DND-41 (cell line): ENCODE data around the gene KRTAP2-4.

Experiments
- ATAC-seq: fragments of 200-7000 bp; cut with Tn5 transposase; 3 replicates; pipeline ENCODE4 v1.9.1; 2021; ENCODE audit warnings: low read depth; ENCODE audit not compliant: insufficient read depth
- DNase-seq: peaks from one replicate; pipeline ENCODE4 v3.0.0-alpha.2; 2020
- H2AFZ ChIP-seq: 2 replicates; pipeline ENCODE4 v1.6.0; 2012; ENCODE audit warnings: low read depth, low read length
- H3K27ac ChIP-seq: 2 replicates; pipeline ENCODE4 v1.5.1; 2012; ENCODE audit warnings: low read length, inconsistent platforms
- H3K27me3 ChIP-seq: fragments of 200-600 bp; sonication (generic); 2 replicates; pipeline ENCODE4 v1.6.0; 2012; ENCODE audit warnings: low read length, mild to moderate bottlenecking, inconsistent platforms; ENCODE audit not compliant: insufficient read depth, poor library complexity
- H3K36me3 ChIP-seq: 2 replicates; pipeline ENCODE4 v1.5.1; 2012; ENCODE audit warnings: low read length, inconsistent platforms; ENCODE audit not compliant: insufficient read depth
- H3K4me1 ChIP-seq: 2 replicates; pipeline ENCODE4 v1.5.1; 2012; ENCODE audit warnings: mild to moderate bottlenecking, low read length; ENCODE audit not compliant: insufficient read depth
- H3K4me2 ChIP-seq: 2 replicates; pipeline ENCODE4 v1.6.0; 2012; ENCODE audit warnings: mild to moderate bottlenecking, moderate library complexity, low read length, inconsistent platforms; ENCODE audit not compliant: insufficient read depth
- H3K4me3 ChIP-seq, 2 experiments: fragments of 200-600 bp in 1 of 2; shearing (Covaris generic) in 1 of 2; 2 replicates each; pipeline ENCODE4 v1.5.1; 2012 to 2016; ENCODE audit warnings: inconsistent platforms in 2 of 2, low read length in 2 of 2, mild to moderate bottlenecking in 2 of 2, low read depth in 1 of 2, moderate library complexity in 1 of 2
- H3K79me2 ChIP-seq: 2 replicates; pipeline ENCODE4 v1.6.0; 2012; ENCODE audit warnings: low read length, inconsistent platforms; ENCODE audit not compliant: insufficient read depth
- H3K9ac ChIP-seq: 2 replicates; pipeline ENCODE4 v1.6.0; 2012; ENCODE audit warnings: low read depth, mild to moderate bottlenecking, inconsistent platforms, low read length, moderate library complexity
- H3K9me3 ChIP-seq: 2 replicates; pipeline ENCODE4 v1.5.1; 2012; ENCODE audit warnings: low read length, moderate library complexity, mild to moderate bottlenecking, inconsistent platforms; ENCODE audit not compliant: insufficient read depth, severe bottlenecking
- H4K20me1 ChIP-seq: 2 replicates; pipeline ENCODE4 v1.6.0; 2012; ENCODE audit warnings: low read length; ENCODE audit not compliant: insufficient read depth
- EZH2 ChIP-seq: IDR thresholded peaks from 3 replicates; pipeline ENCODE4 v1.6.1; 2012; ENCODE audit warnings: borderline replicate concordance, low read depth, mild to moderate bottlenecking, moderate library complexity, low read length, inconsistent platforms; ENCODE audit not compliant: severe bottlenecking
- TF ChIP-seq, protein P1 (sequence below): IDR thresholded peaks from 2 replicates; pipeline ENCODE4 v1.5.1; 2012; ENCODE audit warnings: borderline replicate concordance, low read length, moderate library complexity, mild to moderate bottlenecking; ENCODE audit not compliant: poor library complexity, severe bottlenecking; ENCODE audit errors: extremely low read depth

Gene KRTAP2-4

DNA sequence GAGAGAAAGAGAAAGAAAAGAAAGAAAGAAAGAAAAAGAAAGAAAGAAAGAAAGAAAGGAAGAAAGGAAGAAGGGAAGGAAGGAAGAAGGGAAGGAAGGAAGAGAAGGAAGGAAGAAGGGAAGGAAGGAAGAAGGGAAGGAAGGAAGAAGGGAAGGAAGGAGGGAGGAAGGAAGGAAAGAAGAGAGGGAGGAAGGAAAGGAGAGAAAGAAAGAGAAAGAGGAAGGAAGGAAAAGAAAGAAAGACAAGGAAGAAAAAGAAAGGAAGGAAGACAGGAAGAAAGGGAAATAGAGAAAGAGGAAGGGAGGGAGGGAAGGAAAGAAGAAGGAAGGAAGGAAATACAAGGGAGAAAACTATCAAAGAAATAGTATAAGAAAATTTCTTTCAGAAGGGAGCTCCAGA is 11.1 kb upstream of the KRTAP2-4 start:
- H4K20me1 ChIP-seq, result no peaks in the 10 kb centered on the region
- no peaks in the 10 kb centered on the region for H3K36me3 ChIP-seq
- DNase-seq (no peak), ATAC-seq (no peak)
- H3K4me2 ChIP-seq, result no peak overlapping the region
- no peaks in the 10 kb centered on the region for H3K9me3 ChIP-seq
- no peak overlapping the region for H3K4me3 ChIP-seq
- H3K79me2 ChIP-seq, result no peaks in the 10 kb centered on the region
- no peak overlapping the region for H3K9ac ChIP-seq
- no peak overlapping the region for H3K27ac ChIP-seq
- TF ChIP-seq, protein P1, sequence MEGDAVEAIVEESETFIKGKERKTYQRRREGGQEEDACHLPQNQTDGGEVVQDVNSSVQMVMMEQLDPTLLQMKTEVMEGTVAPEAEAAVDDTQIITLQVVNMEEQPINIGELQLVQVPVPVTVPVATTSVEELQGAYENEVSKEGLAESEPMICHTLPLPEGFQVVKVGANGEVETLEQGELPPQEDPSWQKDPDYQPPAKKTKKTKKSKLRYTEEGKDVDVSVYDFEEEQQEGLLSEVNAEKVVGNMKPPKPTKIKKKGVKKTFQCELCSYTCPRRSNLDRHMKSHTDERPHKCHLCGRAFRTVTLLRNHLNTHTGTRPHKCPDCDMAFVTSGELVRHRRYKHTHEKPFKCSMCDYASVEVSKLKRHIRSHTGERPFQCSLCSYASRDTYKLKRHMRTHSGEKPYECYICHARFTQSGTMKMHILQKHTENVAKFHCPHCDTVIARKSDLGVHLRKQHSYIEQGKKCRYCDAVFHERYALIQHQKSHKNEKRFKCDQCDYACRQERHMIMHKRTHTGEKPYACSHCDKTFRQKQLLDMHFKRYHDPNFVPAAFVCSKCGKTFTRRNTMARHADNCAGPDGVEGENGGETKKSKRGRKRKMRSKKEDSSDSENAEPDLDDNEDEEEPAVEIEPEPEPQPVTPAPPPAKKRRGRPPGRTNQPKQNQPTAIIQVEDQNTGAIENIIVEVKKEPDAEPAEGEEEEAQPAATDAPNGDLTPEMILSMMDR, result no peak
- no peak for TF ChIP-seq EZH2
- peaks cover 8% of the 10 kb centered on the region for H3K27me3 ChIP-seq
- no peak overlapping the region for H2AFZ ChIP-seq
- no peaks in the 10 kb centered on the region for H3K4me1 ChIP-seq

DNA sequence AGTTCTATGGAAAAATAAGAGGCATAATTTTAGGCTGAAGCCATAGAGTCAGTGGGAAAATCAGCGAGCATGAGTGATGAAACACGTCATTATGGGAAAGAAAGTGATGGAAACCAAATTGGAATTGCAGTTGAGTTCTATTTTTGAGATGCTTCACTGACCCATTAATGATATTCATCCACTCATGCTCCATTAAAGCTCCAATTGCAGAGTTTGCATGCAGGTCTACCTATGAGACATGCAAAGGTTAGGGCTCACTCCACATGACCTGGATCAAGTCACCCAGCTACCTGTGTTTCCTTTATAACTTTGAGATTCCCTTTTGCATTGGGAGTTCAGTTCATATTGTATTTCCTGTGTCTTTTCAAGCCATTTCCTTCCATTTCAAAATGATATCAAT is 8.0 kb upstream of the KRTAP2-4 start:
- ATAC-seq, result no peak
- Histone ChIP-seq H3K4me3 (no peak overlapping the region), H3K4me2 (no peak overlapping the region), H4K20me1 (no peaks in the 10 kb centered on the region), H3K4me1 (no peaks in the 10 kb centered on the region), H2AFZ (no peak overlapping the region), H3K36me3 (no peaks in the 10 kb centered on the region), H3K9me3 (no peaks in the 10 kb centered on the region), H3K9ac (no peak overlapping the region), H3K79me2 (no peaks in the 10 kb centered on the region), H3K27me3 (peaks cover 9% of the 10 kb centered on the region), H3K27ac (no peak overlapping the region)
- TF ChIP-seq, protein P1, result no peak
- no peak for TF ChIP-seq EZH2
- no peak for DNase-seq

DNA sequence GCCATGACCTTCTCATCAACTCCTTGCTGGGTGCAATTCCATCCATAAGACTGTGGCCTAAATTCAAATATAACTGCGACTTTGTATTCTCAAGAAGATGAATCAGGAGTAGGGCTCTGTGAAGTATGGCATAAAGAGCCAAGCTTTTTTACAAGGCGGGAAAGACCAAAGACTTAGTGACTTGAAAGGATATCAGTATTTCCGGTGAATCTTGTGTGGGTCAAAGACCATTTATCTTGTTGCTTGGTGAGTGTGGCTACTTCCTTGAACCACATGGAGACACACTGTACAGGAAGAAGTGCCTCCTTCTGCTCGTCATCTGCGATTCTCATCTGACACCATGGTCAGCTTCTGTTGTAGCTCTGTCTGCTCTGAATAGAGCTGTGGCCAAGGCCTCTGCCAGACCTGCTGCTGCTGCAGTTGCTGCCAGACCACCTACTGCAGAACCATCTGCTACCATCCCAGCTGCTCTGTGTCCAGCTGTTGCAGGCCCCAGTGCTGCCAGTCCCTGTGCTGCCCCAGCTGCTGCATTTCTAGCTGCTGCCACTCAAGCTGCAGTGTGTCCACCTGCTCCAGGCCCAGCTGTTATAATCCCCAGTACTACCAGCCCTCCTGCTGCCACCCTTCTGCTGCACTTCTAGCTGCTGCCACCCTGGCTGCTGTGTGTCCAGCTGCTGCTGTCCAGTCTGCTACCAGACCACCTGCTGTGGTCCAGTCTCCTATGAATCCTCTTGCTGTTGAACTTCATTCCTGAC is 6.1 kb upstream of the KRTAP2-4 start:
- H2AFZ ChIP-seq, result no peak overlapping the region
- no peak overlapping the region for H3K9ac ChIP-seq
- no peaks in the 10 kb centered on the region for H3K4me1 ChIP-seq
- ATAC-seq (no peak), DNase-seq (no peak)
- H4K20me1 ChIP-seq, result no peaks in the 10 kb centered on the region
- H3K9me3 ChIP-seq, result no peaks in the 10 kb centered on the region
- H3K36me3 ChIP-seq, result no peaks in the 10 kb centered on the region
- H3K4me2 ChIP-seq, result no peak overlapping the region
- H3K79me2 ChIP-seq, result no peaks in the 10 kb centered on the region
- no peak overlapping the region for H3K4me3 ChIP-seq
- H3K27me3 ChIP-seq, result peaks cover 9% of the 10 kb centered on the region
- no peak overlapping the region for H3K27ac ChIP-seq
- TF ChIP-seq, protein P1, result no peak
- no peak for TF ChIP-seq EZH2
